GM20000 (cell line): Measurements from ENCODE around the gene BPIFB2.

Experiments
- DNase-seq: peaks from one replicate; pipeline ENCODE4 v3.0.0; 2012; ENCODE audit warnings: low spot score
- CTCF ChIP-seq: IDR thresholded peaks from 2 replicates; pipeline ENCODE4 v1.5.1; 2012; ENCODE audit warnings: mild to moderate bottlenecking, control low read depth; ENCODE audit errors: extremely low read depth, missing control alignments

Gene BPIFB2

GRCh38 chr20:32984631-32985354, 22.7 kb upstream of the BPIFB2 start:
- no peak for TF ChIP-seq CTCF
- no peak for DNase-seq

GRCh38 chr20:32985596-32985995, 21.9 kb upstream of the BPIFB2 start:
- TF ChIP-seq CTCF = no peak
- DNase-seq = no peak

- TF ChIP-seq CTCF = no peak
- DNase-seq = no peak
These were observed 21.1 kb upstream of the BPIFB2 start for GRCh38 chr20:32986331-32986966.

GRCh38 chr20:32987044-32987825, 20.3 kb upstream of the BPIFB2 start:
- DNase-seq = no peak
- TF ChIP-seq CTCF = no peak

- DNase-seq = no peak
- TF ChIP-seq CTCF = no peak
These were observed 19.5 kb upstream of the BPIFB2 start for GRCh38 chr20:32988008-32988407.

GRCh38 chr20:32989507-32990283, 17.8 kb upstream of the BPIFB2 start:
- TF ChIP-seq CTCF = no peak
- no peak for DNase-seq
